Fibroblast of lung (primary cell): ENCODE results near the gene ME1.

Source experiments
- EZH2 ChIP-seq: IDR thresholded peaks from 2 replicates; pipeline ENCODE4 v1.5.1; 2012; ENCODE audit warnings: low read length, control low read depth, mild to moderate bottlenecking; ENCODE audit errors: missing control alignments
- TF ChIP-seq, protein P1 (sequence below), 2 donors: IDR thresholded peaks in 1 of 2; conservative IDR thresholded peaks in 1 of 2; 1 replicate in 1 of 2; 2 replicates in 1 of 2; pipeline ENCODE4 v1.5.1; 2011 to 2012; ENCODE audit warnings: low read length in 2 of 2, control low read depth in 1 of 2, inconsistent platforms in 1 of 2, low read depth in 1 of 2, mild to moderate bottlenecking in 1 of 2

- TF ChIP-seq, protein P1, sequence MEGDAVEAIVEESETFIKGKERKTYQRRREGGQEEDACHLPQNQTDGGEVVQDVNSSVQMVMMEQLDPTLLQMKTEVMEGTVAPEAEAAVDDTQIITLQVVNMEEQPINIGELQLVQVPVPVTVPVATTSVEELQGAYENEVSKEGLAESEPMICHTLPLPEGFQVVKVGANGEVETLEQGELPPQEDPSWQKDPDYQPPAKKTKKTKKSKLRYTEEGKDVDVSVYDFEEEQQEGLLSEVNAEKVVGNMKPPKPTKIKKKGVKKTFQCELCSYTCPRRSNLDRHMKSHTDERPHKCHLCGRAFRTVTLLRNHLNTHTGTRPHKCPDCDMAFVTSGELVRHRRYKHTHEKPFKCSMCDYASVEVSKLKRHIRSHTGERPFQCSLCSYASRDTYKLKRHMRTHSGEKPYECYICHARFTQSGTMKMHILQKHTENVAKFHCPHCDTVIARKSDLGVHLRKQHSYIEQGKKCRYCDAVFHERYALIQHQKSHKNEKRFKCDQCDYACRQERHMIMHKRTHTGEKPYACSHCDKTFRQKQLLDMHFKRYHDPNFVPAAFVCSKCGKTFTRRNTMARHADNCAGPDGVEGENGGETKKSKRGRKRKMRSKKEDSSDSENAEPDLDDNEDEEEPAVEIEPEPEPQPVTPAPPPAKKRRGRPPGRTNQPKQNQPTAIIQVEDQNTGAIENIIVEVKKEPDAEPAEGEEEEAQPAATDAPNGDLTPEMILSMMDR (conservative IDR thresholded peaks at IDR 0.05 in 1 of 2, IDR thresholded peaks at IDR 0.05 in 1 of 2; ENCODE audit: low read depth in 1 of 2, low read length in 2 of 2), result no peak
- no peak for TF ChIP-seq EZH2
Observed at GRCh38 chr6:83429269-83429668, 1.6 kb downstream of the ME1 start.
